ENCODE data around the gene FOXO4. TPM values are rescaled to one million over a fixed set of nuclear protein-coding genes. Genes with fewer than 3 reads are reported as not detected.

The FOXO4 gene
- total RNA-seq, 1 experiment from 2014 or later: 22.0 TPM

DNA sequence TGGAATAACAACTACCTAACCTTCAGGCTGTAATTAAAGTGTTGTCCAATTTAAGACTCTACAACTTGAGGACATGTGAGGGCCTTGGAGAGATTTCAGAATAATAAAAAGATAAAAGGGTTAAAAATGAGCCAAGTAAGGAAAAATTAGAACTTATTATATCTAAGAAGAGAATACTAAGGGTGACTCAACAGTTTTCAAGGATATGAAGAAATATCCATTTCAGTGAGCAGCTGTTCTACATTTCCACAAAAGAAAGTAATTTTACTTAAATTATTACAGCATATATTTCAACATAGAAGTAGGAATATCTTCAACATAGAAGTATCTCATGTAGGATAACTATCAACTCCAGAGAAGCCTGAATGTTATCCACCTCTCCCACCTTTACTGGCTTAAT, 38.8 kb upstream of the FOXO4 start:
- no peaks in the 10 kb centered on the region for H3K9me3 ChIP-seq (ENCODE audit: insufficient read depth, low read depth)
- no peak for DNase-seq
- H3K79me2 ChIP-seq (ENCODE audit: low read depth): no peaks in the 10 kb centered on the region
- no peak overlapping the region for H2AFZ ChIP-seq
- H3K4me2 ChIP-seq: peak overlapping the region; percentile 26
- intact Hi-C loops (cut with micrococcal nuclease; ENCODE audit: unreplicated experiment): no loop called here
- no peak overlapping the region for H3K4me3 ChIP-seq
- TF ChIP-seq EZH2 (IDR thresholded peaks at IDR 0.05; ENCODE audit: low read depth): no peak
- TF ChIP-seq, protein P1, sequence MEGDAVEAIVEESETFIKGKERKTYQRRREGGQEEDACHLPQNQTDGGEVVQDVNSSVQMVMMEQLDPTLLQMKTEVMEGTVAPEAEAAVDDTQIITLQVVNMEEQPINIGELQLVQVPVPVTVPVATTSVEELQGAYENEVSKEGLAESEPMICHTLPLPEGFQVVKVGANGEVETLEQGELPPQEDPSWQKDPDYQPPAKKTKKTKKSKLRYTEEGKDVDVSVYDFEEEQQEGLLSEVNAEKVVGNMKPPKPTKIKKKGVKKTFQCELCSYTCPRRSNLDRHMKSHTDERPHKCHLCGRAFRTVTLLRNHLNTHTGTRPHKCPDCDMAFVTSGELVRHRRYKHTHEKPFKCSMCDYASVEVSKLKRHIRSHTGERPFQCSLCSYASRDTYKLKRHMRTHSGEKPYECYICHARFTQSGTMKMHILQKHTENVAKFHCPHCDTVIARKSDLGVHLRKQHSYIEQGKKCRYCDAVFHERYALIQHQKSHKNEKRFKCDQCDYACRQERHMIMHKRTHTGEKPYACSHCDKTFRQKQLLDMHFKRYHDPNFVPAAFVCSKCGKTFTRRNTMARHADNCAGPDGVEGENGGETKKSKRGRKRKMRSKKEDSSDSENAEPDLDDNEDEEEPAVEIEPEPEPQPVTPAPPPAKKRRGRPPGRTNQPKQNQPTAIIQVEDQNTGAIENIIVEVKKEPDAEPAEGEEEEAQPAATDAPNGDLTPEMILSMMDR (conservative IDR thresholded peaks at IDR 0.05): no peak
- H3K9me2 ChIP-seq (ENCODE audit: insufficient read depth): no peaks in the 10 kb centered on the region
- no peaks in the 10 kb centered on the region for H3K36me3 ChIP-seq (ENCODE audit: low read depth)
- POLR2A ChIA-PET (ENCODE audit: unreplicated experiment): no interaction called here
- peak overlapping the region; percentile 72 for H3K27ac ChIP-seq
- CTCF ChIA-PET: no interaction called here
- no peaks in the 10 kb centered on the region for H3F3A ChIP-seq (ENCODE audit: insufficient read depth, low read depth)
- no peaks in the 10 kb centered on the region for H4K20me1 ChIP-seq (ENCODE audit: insufficient read depth)
- no TSS peak for BruUV-seq (replicated peaks)
- peaks cover 15% of the 10 kb centered on the region for H3K4me1 ChIP-seq (replicated peaks; ENCODE audit: insufficient read depth)
- no peaks in the 10 kb centered on the region for H3K27me3 ChIP-seq (ENCODE audit: insufficient read depth, low read depth)

DNA sequence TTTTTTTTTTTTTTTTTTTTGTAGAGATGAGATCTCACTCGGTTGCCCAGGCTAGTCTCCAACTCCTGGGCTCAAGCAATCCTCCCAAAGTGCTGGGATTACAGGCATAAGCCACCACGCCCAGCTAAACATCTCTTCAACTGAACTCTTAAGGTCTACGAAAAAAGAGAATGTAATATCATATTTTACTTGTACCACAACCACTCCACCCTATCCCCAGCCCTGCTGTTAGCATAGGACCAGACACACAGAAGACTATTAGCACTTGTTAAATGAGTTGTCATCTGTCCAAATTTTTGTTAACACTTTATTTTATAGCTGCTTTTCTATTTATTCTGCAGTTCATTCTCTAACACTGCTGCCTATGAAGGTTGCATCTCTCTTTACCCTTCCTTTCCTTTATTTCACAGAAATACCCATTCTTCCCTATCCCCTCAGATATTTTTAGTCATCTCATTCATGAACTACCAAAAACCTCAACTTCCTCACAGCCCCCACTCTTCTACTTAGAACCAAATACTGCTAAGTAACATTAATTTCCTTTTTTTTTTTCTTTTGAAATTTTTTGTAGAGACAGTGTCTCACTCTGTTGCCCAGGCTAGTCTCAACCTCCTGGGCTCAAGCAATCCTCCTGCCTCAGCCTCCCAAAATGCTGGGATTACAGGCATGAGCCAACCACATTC, 37.7 kb upstream of the FOXO4 start:
- H3K36me3 ChIP-seq (ENCODE audit: low read depth): no peaks in the 10 kb centered on the region
- H4K20me1 ChIP-seq (ENCODE audit: insufficient read depth): no peaks in the 10 kb centered on the region
- POLR2A ChIA-PET (ENCODE audit: unreplicated experiment): interaction anchor here (0.7 kb wide), 1 partner anchor 925 kb away, joined by 4 read pairs; the partner anchor contains the start of gene IGBP1
- H3K4me1 ChIP-seq (replicated peaks; ENCODE audit: insufficient read depth): peaks cover 15% of the 10 kb centered on the region
- no peak for TF ChIP-seq EZH2 (IDR thresholded peaks at IDR 0.05; ENCODE audit: low read depth)
- TF ChIP-seq, protein P1 (conservative IDR thresholded peaks at IDR 0.05): no peak
- no peaks in the 10 kb centered on the region for H3F3A ChIP-seq (ENCODE audit: insufficient read depth, low read depth)
- H3K79me2 ChIP-seq (ENCODE audit: low read depth): no peaks in the 10 kb centered on the region
- H3K4me3 ChIP-seq: no peak overlapping the region
- H3K27ac ChIP-seq: peak overlapping the region; percentile 72; the same call in 1 of the 2 replicates
- no peaks in the 10 kb centered on the region for H3K9me2 ChIP-seq (ENCODE audit: insufficient read depth)
- DNase-seq: no peak
- H3K9me3 ChIP-seq (ENCODE audit: insufficient read depth, low read depth): no peaks in the 10 kb centered on the region
- intact Hi-C loops (cut with micrococcal nuclease; ENCODE audit: unreplicated experiment): no loop called here
- no peak overlapping the region for H2AFZ ChIP-seq
- no peaks in the 10 kb centered on the region for H3K27me3 ChIP-seq (ENCODE audit: insufficient read depth, low read depth)
- no TSS peak for BruUV-seq (replicated peaks)
- CTCF ChIA-PET: no interaction called here
- no peak overlapping the region for H3K4me2 ChIP-seq

DNA sequence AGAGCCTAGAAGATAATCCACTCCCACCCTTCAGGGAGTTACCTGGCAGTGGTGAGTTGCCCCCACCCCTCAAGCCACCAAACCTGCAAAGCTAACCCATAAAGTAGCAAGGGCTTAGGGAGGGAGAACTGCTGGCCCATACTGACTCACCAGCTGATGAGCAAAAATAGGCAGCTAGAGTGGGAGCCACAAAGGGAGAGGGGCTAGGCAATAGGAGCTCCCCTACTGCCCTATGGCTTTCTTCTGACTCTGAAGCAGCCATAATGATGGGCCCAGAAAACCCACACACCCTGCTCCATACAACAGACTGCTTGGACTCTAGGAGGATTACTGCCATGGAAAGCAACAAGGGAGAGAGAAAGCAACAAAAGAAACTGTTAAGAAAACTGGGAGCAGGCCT, 35.5 kb upstream of the FOXO4 start:
- peaks cover 15% of the 10 kb centered on the region for H3K4me1 ChIP-seq (replicated peaks; ENCODE audit: insufficient read depth)
- H3K9me3 ChIP-seq (ENCODE audit: insufficient read depth, low read depth): no peaks in the 10 kb centered on the region
- H3K4me2 ChIP-seq: no peak overlapping the region
- CTCF ChIA-PET: no interaction called here
- no peak for DNase-seq
- H3K27me3 ChIP-seq (ENCODE audit: insufficient read depth, low read depth): no peaks in the 10 kb centered on the region
- no peaks in the 10 kb centered on the region for H3F3A ChIP-seq (ENCODE audit: insufficient read depth, low read depth)
- POLR2A ChIA-PET (ENCODE audit: unreplicated experiment): no interaction called here
- no peak for TF ChIP-seq EZH2 (IDR thresholded peaks at IDR 0.05; ENCODE audit: low read depth)
- TF ChIP-seq, protein P1 (conservative IDR thresholded peaks at IDR 0.05): no peak
- intact Hi-C loops (cut with micrococcal nuclease; ENCODE audit: unreplicated experiment): no loop called here
- H3K79me2 ChIP-seq (ENCODE audit: low read depth): no peaks in the 10 kb centered on the region
- no peak overlapping the region for H2AFZ ChIP-seq
- H4K20me1 ChIP-seq (ENCODE audit: insufficient read depth): no peaks in the 10 kb centered on the region
- H3K27ac ChIP-seq: no peak overlapping the region
- no peak overlapping the region for H3K4me3 ChIP-seq
- no peaks in the 10 kb centered on the region for H3K36me3 ChIP-seq (ENCODE audit: low read depth)
- no peaks in the 10 kb centered on the region for H3K9me2 ChIP-seq (ENCODE audit: insufficient read depth)
- BruUV-seq (replicated peaks): no TSS peak

All from PC-9 (cell line).